Ovary (tissue), 3 donors: ENCODE results near the gene SPATC1L.

Experiments
- CTCF ChIP-seq, 3 donors: fragments of 450-650 bp in 2 of 3; fragments of 200-600 bp in 1 of 3; IDR thresholded peaks; one replicate each; pipeline versions ENCODE4 v1.5.1 to v1.8.0; 2016 to 2022; ENCODE audit warnings: antibody characterized with exemption in 3 of 3, mild to moderate bottlenecking in 1 of 3
- EP300 ChIP-seq: sonication (generic); formaldehyde crosslinking; IDR thresholded peaks from one replicate; pipeline ENCODE4 v1.6.1; 2017; ENCODE audit warnings: antibody characterized with exemption
- POLR2A ChIP-seq: fragments of 450-650 bp; IDR thresholded peaks from one replicate; pipeline ENCODE4 v1.6.1; 2017; ENCODE audit warnings: antibody characterized with exemption, mild to moderate bottlenecking, moderate library complexity
- donor health status: DM: no; HTN: no; CAD: no.

DNA sequence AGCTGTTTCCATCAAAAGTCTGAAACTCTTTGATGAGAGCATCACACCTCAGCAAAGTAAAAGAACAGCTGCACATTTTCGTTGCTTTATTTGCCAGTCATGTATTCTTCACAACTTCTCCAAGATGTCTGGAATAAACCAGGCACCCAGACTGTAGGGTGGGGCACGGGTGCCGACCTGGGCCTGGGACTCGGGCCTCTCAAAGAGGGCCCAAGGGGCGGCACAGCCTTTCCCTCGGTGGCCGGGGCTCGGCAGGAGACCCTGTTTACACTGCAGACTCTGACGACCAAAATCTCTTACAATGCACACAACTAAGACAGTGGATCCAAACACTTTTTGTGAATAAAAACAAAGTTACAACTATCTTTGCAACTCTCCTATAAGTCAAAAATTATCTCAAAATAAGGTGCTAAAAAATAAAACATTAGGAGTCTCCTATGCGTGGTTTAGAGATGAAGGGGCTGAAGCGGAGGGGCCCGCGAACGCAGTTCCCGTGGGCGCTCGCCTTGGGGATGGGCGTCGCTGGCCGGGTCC, 43.6 kb upstream of the SPATC1L start:
- TF ChIP-seq POLR2A (no peak), CTCF (IDR thresholded peaks at IDR 0.05) (no peak), EP300 (no peak)
